HG03103 (cell line): Measurements from ENCODE around the gene RAB5B.
"Not testable (repeated sequence)": the region's sequence is repeated elsewhere in the genome, so short reads cannot be mapped to it uniquely, and the experiment has no call there.

Experiments used
- ATAC-seq: cut with Tn5 transposase; IDR thresholded peaks from one replicate; pipeline ENCODE4 v1.9.1; 2021; ENCODE audit warnings: low read depth; ENCODE audit not compliant: unreplicated experiment

The RAB5B gene

DNA sequence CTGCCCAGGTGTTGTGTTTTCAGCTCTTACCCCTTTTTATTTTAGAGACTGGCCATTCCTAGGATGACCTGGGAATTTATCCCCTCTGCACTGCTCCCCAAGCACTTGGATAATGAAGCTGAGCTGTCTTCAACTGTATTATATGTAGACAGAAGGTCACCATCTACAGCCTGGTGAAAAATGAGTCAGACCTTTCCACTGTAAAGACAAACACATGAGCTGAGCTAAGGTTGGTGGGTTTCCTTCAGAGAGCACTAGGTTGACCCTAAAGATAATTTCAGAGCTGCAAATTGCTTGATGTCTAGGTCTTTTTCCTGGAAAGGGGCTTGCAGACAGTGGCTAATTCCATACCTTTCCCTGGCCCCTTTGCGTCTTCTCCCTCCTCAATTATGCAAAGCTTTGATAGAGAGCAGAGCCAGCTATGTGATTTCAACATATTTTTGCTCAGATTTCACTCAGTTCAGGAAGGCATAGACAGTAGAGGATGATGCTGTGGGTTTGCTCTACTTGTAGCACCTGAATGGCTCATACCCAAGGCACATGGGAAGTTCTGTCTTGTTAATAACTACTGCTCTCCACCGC is 37.7 kb downstream of the RAB5B start:
- ATAC-seq: no peak

DNA sequence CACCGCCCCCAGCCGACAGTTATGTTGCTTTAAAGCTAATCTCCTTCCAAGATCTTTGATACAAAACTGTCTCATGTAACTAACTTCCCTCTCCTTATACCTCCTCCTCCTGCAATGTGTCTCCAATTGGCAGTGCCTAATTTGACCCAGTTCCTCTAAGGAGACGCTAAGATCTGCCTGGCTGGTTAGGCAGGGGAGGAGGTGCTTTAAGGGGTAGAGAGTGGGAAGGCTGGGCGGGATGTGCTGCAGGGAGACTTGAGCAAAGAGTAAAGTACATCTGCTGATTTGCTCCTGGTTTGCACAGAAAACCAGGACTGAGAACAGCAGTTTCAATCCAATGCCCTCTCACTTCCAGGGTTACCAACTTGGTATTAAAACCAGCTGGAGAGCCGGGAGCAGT is 39.6 kb downstream of the RAB5B start:
- ATAC-seq: no peak

DNA sequence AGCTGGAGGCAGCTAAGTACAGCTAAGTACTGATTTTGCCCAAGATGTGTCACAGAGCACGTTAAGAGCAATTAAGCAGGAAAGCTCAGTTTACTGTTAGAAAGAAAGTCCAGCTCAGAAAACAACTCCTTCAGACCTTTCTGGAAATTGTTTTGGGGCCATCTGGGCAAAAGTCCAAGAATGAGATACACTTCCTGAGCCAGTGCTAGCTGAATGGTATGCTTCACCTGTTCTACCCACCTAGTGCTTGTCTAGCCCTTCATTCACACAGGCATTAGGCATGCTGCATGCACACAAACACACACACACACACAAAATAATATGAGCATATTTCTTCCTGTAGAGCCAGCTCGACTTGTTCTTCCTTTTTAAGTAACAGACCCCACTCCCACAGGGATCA is 40.3 kb downstream of the RAB5B start:
- ATAC-seq: no peak

DNA sequence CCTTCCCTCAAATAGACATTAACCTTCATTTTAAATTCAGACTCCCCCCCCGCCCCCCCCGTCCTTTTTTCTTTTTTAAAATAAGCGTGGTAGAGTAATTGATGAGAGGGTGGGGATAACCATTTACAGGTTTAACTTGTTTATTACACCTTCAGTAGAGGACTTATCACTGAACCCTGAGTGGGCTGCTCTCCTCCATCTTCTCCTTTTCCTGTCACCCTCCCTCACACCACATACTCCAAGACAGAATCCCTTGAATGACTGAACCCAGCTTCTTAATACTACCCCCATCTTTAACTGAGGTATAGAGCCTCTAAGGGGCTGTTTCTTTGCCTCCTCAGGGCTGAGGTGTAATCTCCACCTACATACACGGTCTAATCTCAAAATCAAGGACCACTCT is 43.3 kb downstream of the RAB5B start:
- no peak for ATAC-seq

DNA sequence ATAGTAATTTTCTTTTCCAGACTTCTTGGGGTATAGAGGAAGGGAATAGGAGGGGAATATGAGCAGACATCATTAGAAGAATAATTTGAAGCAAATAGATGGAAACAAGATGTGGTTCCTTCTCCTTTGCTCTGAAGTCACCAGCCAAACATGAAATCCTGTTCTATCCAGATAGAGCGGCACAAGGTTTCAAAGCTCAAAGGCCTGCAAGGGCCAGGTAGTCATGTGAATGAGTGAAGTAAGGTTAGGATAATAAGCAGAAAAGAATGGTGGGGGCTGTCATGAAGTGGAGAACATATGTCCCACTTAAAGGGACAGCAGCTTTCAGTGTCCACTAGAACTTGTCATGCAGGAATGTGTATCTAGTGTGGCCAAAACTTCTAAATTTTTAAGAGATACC is 44.5 kb downstream of the RAB5B start:
- no peak for ATAC-seq

DNA sequence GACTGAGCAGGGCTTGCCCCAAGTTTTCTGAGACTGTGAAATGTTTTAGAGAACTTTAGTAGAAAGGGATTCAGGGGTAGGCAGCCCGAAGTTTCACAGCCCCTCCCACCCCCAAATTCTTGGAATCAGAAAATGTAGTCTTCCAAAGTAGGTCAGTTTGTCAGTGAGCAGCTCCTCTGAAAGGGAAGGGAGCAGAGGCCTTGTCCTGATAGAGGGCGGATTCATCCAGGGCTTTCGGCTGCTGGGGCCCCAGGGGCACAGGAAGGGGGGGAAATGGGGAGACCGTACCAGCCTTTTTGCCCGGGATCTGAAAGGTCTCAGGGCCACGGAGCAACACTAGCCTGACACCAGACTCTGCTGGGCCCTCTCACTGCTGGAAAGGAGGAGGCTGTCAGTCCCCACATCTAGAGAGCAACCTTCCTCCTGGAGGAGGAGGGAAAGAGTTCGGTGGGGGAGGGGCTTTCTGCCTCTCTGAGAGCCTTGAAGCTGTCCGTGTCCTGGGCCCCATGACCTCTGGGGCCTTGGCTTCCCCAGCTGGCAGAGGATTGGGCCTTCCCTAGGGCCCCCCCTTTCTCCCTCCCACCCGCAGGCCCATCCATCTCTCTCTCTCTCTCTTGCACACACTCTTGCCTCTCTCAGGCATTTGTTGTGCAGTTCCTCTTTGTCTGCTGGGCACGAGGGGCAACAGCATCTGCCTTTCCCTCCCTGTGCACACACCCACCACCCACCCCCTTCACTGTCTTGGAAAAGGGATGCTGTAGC is 46.7 kb downstream of the RAB5B start, which contains the start of gene IKZF4:
TSS of gene IKZF4 (plus strand) at position 621 of the 762 bp plus-strand sequence. CDS start 451 bp downstream, outside the sequence.
- ATAC-seq: no peak

DNA sequence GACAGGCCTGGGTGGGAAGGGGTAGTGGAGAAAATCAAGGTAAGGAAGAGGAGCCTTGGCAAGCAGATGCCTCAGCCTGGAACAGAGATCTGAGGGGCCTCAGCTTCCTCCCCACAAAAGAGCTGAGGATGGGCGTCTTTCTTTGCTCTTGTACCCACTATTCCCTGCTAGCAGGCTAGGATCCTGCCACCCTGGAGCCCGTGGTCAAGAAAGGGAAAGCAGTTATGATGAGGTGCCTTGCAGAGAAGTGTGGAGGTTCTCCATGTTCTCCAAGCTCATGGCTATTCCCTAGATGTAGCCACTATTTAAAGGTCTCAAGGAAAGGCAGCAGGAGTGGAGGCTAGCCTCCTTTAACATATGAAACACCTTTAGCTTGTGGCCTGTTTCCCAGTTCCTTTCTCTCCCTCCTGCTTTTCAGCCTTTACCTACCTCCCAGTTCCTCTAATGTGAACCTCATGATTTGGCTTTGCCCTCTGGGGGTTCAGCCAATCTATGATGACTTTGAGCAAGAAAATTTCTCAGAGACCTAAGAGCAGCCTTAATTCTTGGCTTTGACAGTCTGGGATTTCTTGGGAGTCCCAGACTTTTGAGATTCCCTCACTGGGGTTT is 48.1 kb downstream of the RAB5B start:
- no peak for ATAC-seq

DNA sequence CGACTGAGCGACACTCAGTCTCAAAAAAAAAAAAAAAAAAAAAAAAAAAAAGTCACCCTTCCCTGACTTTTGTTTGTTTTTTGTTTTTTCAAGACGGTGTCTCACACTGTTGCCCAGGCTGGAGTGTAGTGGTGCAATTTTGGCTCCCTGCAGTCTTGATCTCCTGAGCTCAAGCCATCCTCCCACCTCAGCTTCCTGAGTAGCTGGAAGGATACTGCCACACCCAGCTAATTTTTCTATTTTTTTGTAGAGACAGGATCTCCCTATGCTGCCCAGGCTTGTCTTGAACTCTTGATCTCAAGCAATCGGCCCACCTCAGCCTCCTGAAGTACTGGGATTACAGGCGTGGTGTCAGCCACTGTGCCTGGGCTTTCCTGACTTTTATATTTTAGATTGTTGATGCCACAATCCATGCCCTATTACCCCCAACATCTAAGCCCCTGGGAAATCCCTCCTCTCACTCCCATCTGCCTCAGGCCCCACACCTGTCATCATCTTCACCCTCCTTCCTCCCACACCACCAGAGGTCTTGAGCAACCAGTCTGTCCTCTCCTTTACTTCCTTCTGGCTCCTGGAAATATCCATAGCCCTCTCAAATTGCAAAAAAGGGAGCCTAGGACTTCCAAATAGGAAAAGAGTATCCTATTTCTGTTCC is 54.8 kb downstream of the RAB5B start:
- ATAC-seq: no peak

DNA sequence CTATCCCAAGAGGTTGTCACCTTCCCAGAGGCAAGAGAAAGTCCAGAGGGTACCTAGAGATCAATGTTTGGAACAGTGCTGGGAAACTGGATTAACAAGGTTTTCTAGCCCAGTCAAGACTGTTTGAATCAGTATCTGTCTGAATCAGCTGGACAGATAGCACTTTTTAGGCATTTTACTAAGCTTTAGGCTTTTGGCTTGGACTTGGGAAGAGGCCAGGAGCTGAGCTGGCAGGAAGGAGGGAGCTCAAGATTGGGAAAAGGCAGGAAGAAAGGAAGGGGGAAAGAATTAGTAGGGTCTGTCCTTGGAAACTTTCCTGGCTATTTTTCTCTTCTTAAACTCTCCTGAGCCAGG is 55.3 kb downstream of the RAB5B start:
- ATAC-seq: no peak

DNA sequence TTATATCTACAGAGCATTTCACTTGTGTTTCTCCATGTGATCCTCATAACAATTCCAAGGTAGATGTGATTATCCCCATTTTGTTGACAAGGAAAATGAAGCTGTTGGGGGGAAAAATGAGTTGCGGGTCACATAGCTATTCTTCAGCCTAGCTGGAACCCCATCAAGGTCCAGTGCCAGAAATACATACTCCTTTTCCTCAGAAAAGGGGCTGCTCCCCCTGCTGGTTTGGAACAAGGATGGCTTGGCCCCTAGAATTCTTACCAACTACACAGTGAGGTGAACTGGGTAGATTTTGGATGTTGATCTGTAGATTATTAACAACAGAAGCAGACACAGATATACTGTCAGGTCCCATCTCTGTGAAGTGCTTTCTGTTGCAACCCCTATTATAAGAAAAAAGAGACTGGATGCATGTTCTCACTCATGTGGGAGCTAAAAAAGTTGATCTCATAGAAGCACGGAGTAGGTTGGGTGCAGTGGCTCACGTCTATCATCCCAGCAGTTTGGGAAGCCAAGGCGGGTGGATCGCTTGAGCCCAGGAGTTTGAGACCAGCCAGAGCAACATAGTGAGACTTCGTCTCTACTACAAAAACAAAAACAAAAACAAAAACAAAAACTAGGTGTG is 55.9 kb downstream of the RAB5B start:
- ATAC-seq: no peak

DNA sequence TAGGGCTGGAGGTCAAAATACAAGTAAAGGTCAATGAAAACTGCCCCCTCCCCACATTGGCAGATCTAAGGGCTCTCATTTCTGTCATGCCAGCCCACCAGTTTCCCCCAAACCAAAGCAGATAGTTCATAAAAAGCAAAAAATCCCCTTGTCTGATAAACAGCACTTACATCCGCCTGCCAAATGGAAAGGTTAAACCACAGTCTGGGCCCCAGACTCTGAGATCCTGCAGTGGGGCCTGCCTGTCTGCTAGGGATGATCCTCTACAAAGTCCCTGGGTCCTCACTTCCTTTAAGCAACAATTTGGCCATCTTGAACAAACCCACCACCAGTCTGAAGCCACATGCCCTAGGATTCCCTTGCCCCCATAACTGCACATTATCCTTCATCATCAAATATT is 58.1 kb downstream of the RAB5B start:
- no peak for ATAC-seq

DNA sequence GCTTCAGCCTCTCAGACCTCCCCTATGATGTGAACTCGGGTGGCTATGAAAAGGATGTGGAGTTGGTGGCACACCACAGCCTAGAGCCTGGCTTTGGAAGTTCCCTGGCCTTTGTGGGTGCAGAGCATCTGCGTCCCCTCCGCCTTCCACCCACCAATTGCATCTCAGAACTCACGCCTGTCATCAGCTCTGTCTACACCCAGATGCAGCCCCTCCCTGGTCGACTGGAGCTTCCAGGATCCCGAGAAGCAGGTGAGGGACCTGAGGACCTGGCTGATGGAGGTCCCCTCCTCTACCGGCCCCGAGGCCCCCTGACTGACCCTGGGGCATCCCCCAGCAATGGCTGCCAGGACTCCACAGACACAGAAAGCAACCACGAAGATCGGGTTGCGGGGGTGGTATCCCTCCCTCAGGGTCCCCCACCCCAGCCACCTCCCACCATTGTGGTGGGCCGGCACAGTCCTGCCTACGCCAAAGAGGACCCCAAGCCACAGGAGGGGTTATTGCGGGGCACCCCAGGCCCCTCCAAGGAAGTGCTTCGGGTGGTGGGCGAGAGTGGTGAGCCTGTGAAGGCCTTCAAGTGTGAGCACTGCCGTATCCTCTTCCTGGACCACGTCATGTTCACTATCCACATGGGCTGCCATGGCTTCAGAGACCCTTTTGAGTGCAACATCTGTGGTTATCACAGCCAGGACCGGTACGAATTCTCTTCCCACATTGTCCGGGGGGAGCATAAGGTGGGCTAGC is 60.9 kb downstream of the RAB5B start:
- no peak for ATAC-seq

DNA sequence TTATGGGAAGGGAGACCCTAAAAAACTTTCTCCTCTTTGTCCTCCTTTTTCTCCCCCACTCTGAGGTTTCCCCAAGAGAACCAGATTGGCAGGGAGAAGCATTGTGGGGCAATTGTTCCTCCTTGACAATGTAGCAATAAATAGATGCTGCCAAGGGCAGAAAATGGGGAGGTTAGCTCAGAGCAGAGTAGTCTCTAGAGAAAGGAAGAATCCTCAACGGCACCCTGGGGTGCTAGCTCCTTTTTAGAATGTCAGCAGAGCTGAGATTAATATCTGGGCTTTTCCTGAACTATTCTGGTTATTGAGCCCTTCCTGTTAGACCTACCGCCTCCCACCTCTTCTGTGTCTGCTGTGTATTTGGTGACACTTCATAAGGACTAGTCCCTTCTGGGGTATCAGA is 63.3 kb downstream of the RAB5B start:
- ATAC-seq: no peak

DNA sequence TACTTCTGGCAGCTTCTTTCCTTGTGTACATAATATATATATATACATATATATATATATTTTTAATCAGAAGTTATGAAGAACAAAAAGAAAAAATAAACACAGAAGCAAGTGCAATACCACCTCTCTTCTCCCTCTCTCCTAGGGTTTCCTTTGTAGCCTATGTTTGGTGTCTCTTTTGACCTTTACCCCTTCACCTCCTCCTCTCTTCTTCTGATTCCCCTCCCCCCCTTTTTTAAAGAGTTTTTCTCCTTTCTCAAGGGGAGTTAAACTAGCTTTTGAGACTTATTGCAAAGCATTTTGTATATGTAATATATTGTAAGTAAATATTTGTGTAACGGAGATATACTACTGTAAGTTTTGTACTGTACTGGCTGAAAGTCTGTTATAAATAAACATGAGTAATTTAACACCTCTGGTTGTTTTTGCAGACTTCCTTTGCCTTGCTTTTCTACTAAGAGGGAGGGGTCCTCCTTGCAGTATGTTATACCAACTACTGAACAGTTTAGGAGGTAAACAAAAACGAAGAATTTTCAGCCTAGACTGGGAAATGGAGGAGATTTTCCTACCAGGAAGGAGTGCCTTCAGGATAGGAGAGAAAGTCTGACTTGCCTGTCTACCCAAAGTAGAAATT is 64.3 kb downstream of the RAB5B start:
- no peak for ATAC-seq

DNA sequence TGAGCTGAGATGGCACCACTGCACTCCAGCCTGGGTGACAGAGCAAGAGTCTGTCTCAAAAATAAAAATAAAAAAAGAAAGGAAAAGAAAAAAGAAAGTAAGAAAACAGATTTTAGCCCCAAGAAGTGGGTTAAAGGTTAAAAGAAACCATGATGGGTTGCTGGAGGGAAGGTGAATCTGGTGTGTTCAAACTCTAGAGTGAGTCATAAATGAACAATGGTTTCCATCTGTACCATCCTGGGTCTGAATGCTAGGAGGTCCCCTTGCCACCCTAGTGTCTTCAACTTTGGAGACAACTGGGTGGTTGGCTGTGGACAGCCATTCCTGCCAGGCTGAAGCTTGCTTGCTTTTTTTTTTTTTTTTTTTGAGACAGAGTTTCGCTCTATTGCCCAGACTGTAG is 66.3 kb downstream of the RAB5B start:
- ATAC-seq: no peak

DNA sequence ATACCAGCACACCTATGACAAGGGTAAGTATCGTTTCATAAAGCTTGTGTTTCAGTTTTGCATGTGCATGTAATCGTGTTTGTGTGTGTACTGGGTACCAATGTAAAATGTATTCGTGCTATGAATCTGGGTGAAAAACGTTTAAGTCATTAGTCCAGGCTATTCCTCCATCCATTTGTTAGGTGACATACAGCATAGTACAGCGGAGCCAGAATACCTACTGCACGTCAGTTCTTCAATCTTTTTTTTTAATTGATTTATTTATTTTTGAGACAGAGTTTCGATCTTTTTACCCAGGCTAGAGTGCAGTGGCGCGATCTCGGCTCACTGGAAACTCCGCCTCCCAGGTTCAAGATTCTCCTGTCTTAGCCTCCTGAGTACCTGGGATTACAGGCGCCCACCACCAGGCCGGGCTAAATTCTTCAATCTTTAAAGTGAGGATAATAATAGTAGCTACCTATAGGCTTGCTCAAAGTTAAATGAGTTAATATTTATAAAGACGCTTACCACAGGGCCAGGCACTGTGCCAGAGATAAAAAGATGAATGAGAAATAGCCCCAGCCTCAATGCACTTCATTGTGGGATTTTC is 67.2 kb downstream of the RAB5B start:
- ATAC-seq: no peak

DNA sequence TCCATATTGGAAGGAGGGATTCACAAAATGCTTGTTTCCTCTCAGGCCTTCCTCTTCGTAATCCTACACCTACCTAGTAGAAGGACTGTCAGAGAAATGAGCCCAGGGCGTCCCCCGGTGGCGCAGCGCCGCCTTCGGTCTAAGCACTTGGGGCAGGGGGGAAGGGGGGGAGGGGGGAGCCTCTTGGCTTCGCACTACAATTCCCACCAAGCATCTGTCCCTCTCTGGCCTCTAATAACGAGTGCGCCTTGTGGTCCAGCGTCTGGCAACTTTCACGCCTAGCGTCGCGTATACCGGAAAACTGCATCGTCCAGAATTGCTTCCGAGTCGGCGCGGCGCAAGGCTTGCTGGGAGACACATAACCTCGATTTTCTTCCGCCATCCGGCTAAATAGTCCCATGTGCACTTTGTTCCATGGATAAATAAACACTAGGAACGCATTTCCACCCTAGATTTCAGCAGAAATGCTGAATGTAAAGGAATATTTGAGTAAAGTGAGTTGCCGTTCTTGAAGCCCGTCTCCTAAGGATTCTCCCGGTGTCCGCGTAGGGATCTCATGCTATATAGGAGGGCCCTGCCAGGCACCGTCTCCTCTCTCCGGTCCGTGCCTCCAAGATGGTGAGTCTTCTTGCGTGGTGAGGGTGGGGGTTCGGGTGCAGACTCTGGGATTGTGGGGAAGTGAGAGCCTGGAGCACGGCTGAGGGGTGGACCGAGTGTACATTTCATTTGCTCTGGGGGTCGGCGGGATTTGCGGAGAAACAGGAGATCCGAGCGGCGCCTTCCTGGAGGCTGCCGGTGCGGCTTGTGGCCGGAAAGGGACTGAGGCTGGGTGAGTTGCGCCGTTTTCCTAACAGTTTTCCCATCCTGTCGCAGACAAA is 67.9 kb downstream of the RAB5B start, which contains the start of gene RPS26:
TSS of gene RPS26 (plus strand) at position 367 of the 878 bp plus-strand sequence. CDS start at position 616, 249 bp downstream.
- ATAC-seq: peak; percentile 90

DNA sequence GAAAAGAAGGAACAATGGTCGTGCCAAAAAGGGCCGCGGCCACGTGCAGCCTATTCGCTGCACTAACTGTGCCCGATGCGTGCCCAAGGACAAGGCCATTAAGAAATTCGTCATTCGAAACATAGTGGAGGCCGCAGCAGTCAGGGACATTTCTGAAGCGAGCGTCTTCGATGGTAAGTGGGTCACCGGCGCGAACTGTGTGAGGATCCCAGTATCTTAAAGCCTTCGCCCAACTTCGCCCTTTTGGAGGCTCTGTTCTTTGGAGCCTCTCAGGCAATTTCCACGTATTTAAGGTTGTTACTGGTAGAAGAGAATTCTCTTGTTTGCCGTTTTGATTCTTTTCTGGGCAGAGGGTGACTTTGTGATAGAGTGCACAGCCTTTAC is 68.5 kb downstream of the RAB5B start:
- not testable (repeated sequence) for ATAC-seq
